ENCODE measurements around the gene SLC4A8. TPM values are rescaled to one million over a fixed set of nuclear protein-coding genes. Genes with fewer than 3 reads are reported as not detected.
A peak's percentile ranks its signal among the peaks of the same experiment; 100 is the strongest.
"Not testable (repeated sequence)": the region's sequence is repeated elsewhere in the genome, so short reads cannot be mapped to it uniquely, and the experiment has no call there.

Gene SLC4A8
- total RNA-seq, 1 donor from 2014 or later, result 2.3 TPM

DNA sequence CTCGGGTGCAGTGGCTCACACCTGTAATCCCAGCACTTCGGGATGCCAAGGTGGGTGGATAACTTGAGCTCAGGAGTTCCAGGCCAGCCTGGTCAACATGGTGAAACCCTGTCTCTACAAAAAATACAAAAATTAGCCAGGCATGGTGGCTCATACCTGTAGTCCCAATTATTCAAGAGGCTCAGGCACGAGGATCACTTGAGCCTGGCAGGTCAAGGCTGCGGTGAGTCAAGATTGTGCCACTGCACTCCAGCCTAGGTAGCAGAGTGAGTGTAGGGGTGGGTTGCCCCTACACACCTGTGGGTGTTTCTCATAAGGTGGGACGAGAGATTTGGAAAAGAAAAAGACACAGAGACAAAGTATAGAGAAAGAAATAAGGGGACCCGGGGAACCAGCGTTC is 29.4 kb downstream of the SLC4A8 start:
- H3K4me1 Mint-ChIP-seq; H3K27ac Mint-ChIP-seq; H3K36me3 Mint-ChIP-seq (ENCODE audit: low read depth); H3K4me3 Mint-ChIP-seq; intact Hi-C loops (cut with micrococcal nuclease); H3K9me3 Mint-ChIP-seq; DNase-seq; H3K27me3 Mint-ChIP-seq: not testable (repeated sequence)

DNA sequence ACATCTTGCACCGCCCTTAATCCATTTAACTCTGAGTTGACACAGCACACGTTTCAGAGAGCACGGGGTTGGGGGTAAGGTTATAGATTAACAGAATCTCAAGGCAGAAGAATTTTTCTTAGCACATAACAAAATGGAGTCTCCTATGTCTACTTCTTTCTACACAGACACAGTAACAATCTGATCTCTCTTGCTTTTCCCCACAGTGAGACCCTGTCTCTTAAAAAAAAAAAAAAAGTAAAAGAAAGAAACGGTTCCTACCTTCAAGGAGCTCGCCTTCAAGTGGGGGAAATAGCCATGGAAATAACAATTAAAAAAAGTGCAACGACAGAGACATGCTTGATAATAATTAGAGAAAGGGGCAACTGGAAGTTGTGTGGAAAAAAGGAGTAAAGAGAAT is 30.4 kb downstream of the SLC4A8 start:
- H3K4me3 Mint-ChIP-seq; DNase-seq; intact Hi-C loops (cut with micrococcal nuclease); H3K36me3 Mint-ChIP-seq (ENCODE audit: low read depth); H3K9me3 Mint-ChIP-seq; H3K4me1 Mint-ChIP-seq; H3K27me3 Mint-ChIP-seq; H3K27ac Mint-ChIP-seq: not testable (repeated sequence)

DNA sequence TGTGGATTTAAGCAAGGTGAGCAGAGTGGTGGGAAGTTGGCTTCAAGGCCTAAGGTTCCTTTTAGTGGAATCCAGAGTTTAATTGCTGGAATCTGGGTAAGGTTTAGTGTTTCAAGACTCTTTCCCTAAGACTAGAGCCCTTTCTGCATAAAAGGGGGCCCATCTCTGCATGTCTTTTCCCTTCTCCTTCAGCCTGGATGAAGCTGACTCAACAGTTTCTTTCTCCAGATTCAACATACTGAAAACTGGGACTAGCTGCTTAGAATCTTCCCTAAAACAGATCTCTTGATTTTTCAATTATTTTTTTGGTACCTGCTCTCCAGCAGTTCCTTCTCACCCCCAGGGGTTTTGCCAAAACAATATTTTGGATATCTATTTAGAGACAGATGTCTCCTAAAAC is 34.0 kb downstream of the SLC4A8 start:
- no peak for DNase-seq
- Mint-ChIP-seq H3K27ac (no peak overlapping the region), H3K36me3 (ENCODE audit: low read depth) (no peaks in the 10 kb centered on the region), H3K9me3 (no peaks in the 10 kb centered on the region), H3K27me3 (no peaks in the 10 kb centered on the region), H3K4me1 (no peaks in the 10 kb centered on the region), H3K4me3 (no peak overlapping the region)
- intact Hi-C loops (cut with micrococcal nuclease), result no loop called here

DNA sequence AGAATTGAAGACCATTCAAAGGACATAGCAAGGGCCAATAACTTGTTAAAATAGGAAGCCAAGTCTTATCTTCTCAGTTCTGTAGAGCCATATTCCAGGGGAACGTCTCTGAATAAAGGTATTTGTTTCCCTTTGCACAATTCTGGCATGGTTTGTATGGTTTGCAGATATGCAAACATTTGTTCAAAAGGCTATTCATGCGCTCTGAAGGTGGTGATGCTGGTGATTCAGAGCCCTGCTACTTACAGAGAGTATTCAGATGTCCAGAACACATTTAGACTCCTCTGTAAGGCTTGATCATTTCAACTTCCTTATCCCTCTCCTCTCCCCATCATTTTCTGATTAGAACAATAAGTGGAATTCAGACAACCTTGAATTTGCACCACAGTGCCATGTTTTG is 35.9 kb downstream of the SLC4A8 start:
- no peaks in the 10 kb centered on the region for H3K9me3 Mint-ChIP-seq

DNA sequence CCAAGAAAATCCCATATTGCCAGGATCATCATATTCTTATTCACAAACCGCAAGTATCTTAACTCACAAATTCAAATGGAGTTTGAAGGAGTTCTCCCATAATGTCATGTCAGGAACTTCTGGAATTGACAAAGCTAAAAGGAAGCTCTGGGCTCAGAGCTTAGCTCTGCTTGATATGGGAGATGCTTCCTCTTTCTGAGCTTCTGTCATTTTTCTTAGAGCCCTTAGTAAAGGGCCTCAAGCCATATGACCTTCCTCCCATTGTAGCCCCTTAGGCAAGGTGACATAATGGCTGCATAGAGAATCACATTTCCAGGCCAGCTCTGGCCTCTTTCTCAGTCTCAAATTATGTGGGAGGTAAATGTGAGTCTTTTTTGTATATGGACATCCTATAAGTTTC is 40.9 kb downstream of the SLC4A8 start:
- no peaks in the 10 kb centered on the region for H3K36me3 Mint-ChIP-seq (ENCODE audit: low read depth)
- no peaks in the 10 kb centered on the region for H3K4me1 Mint-ChIP-seq
- no peak for DNase-seq
- H3K27me3 Mint-ChIP-seq, result no peaks in the 10 kb centered on the region
- no peak overlapping the region for H3K27ac Mint-ChIP-seq
- no peaks in the 10 kb centered on the region for H3K9me3 Mint-ChIP-seq
- intact Hi-C loops (cut with micrococcal nuclease), result no loop called here
- no peak overlapping the region for H3K4me3 Mint-ChIP-seq

More for the DNA sequence above, 35.9 kb downstream of the SLC4A8 start:
- Mint-ChIP-seq H3K4me3 (no peak overlapping the region), H3K36me3 (ENCODE audit: low read depth) (no peaks in the 10 kb centered on the region), H3K27me3 (no peaks in the 10 kb centered on the region), H3K27ac (no peak overlapping the region), H3K4me1 (no peaks in the 10 kb centered on the region)
- intact Hi-C loops (cut with micrococcal nuclease), result no loop called here
- DNase-seq, result no peak

DNA sequence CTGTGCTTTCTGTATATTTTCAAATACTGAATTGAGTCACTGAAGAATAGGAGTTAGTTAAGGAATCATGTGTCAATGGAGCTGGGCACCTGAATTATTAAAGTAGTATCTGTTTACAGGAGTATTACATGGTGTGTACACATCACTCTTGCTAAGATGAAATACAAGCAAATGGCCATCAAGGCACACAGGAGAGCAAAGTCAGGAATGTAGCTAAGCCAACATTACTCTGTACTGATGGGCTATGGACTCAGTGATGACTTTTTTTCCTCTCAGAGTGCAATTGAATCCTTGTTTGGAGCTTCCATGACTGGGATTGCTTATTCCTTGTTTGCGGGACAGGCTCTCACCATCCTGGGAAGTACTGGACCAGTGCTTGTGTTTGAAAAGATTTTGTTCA is 45.5 kb downstream of the SLC4A8 start:
- H3K36me3 Mint-ChIP-seq (ENCODE audit: low read depth), result peaks cover 7% of the 10 kb centered on the region
- peaks cover 4% of the 10 kb centered on the region for H3K4me1 Mint-ChIP-seq
- no peaks in the 10 kb centered on the region for H3K27me3 Mint-ChIP-seq
- DNase-seq, result no peak
- intact Hi-C loops (cut with micrococcal nuclease), result no loop called here
- H3K27ac Mint-ChIP-seq, result no peak overlapping the region
- H3K9me3 Mint-ChIP-seq, result no peaks in the 10 kb centered on the region
- no peak overlapping the region for H3K4me3 Mint-ChIP-seq

DNA sequence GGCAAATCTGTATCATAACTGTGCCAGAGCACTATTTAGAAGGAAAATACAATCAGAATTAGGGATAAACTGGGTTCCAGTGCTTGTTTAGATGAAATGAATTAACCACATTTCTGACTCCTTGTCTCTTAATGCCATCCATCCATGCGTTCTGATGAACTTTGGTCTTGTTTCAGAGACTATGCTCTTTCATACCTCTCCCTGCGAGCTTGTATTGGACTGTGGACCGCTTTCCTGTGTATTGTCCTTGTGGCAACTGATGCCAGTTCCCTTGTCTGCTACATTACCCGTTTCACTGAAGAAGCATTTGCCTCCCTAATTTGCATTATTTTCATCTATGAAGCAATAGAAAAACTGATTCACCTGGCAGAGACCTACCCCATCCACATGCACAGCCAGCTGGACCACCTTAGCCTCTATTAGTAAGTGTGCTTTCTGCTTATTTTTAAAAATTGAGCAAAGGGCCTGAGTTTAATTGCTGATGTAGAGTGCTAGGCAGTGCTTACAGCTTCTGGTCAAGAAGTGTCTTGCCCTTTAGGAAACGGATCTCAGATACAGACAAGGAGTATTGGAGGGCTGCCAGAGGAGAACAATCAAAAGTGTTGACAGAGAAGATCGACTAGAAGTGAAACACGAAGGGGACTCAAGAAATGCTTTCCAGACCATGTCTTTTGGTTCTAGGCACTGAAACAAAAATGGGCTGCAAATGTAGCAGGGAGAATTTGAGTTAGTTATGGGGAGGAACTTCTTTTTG is 46.7 kb downstream of the SLC4A8 start:
- DNase-seq, result no peak

DNA sequence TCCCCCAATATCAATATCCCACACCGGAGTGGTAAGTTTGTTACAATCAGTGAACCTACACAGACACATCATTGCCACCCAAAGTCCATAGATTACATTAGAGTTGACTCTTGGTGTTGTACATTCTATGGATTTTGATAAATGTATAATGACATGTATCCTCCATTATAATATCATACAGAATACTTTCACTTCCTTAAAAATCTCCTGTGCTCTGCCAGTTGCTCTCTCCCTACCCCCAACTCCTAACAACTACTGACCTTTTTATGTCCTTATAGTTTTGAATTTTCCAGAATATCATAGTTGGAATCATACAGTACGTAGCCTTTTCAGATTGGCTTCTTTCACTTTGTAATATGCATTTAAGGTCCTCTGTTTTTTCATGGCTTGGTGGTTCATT is 48.4 kb downstream of the SLC4A8 start:
- H3K27ac Mint-ChIP-seq, result no peak overlapping the region
- no peak for DNase-seq
- no peak overlapping the region for H3K4me3 Mint-ChIP-seq
- H3K36me3 Mint-ChIP-seq (ENCODE audit: low read depth), result peaks cover 7% of the 10 kb centered on the region
- H3K4me1 Mint-ChIP-seq, result peaks cover 6% of the 10 kb centered on the region
- H3K9me3 Mint-ChIP-seq, result no peaks in the 10 kb centered on the region
- intact Hi-C loops (cut with micrococcal nuclease), result no loop called here
- H3K27me3 Mint-ChIP-seq, result no peaks in the 10 kb centered on the region

More for the DNA sequence above, 46.7 kb downstream of the SLC4A8 start:
- H3K27ac Mint-ChIP-seq, result no peak overlapping the region
- peaks cover 7% of the 10 kb centered on the region for H3K36me3 Mint-ChIP-seq (ENCODE audit: low read depth)
- H3K27me3 Mint-ChIP-seq, result no peaks in the 10 kb centered on the region
- H3K4me3 Mint-ChIP-seq, result no peak overlapping the region
- peaks cover 6% of the 10 kb centered on the region for H3K4me1 Mint-ChIP-seq
- intact Hi-C loops (cut with micrococcal nuclease), result no loop called here
- H3K9me3 Mint-ChIP-seq, result no peaks in the 10 kb centered on the region

DNA sequence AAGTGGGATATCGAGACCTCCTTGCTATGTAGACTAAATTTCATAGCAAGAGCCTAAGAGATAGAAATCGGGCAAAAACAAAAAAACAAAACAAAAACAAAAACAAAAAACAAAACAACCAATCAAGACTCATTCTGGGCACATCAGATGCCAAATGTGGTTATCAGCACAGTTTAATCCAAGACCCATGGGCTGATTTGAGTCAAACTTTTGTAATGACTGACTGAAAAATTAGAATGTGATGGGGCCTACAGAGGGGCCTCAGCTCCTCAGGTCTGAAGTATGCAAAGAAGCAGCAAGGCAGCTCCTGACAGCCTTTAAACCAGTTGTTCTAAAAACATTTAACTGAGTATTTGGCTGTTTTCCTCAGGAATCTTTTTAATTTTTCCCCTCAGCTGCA is 49.3 kb downstream of the SLC4A8 start:
- Mint-ChIP-seq H3K9me3 (no peaks in the 10 kb centered on the region), H3K4me1 (peaks cover 8% of the 10 kb centered on the region), H3K4me3 (no peak overlapping the region), H3K27ac (no peak overlapping the region), H3K27me3 (no peaks in the 10 kb centered on the region), H3K36me3 (ENCODE audit: low read depth) (peaks cover 7% of the 10 kb centered on the region)
- intact Hi-C loops (cut with micrococcal nuclease), result no loop called here
- DNase-seq, result no peak

DNA sequence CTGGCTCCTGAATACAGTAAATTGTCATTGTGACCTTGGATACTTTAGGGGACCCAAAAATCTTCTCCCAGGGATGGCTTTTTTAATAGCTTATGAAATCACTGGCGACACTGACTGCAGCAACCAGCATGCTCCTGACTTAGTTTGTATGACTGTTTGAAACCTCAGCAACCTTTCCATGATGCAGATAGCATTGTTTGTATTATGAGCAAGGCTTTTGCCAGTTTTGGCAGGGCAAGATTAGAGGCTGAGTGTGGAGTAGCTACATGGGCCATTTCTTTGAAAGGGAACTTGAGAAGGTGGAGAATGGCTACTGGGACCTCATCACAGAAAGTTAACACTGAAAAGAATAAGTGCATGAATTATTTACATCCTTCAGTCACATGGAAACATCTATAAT is 50.9 kb downstream of the SLC4A8 start:
- intact Hi-C loops (cut with micrococcal nuclease), result no loop called here

DNA sequence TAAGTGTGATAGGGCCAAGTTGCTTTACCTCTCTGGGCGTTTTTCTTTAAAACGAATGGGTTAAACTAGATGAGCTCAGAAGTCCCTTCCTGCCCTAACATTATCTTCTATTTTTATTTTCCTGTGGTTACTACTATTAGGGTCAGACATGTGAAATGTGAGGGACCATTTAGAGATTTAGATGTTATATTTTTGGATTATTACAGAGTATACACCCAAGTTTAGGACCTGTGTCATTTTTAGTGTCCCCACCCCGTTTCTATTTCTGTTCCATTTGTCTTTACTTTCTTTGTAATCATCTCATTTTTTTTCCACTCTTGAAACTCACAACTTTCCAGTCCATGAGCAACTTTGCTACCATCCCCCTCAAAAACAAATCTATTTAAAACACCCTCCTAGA is 56.3 kb downstream of the SLC4A8 start:
- H3K27ac Mint-ChIP-seq, result peak overlapping the region; percentile 22
- peaks cover 4% of the 10 kb centered on the region for H3K9me3 Mint-ChIP-seq
- H3K4me3 Mint-ChIP-seq, result peak overlapping the region; percentile 10
- H3K4me1 Mint-ChIP-seq, result peaks cover 43% of the 10 kb centered on the region
- H3K36me3 Mint-ChIP-seq (ENCODE audit: low read depth), result peaks cover 2% of the 10 kb centered on the region
- no peak for DNase-seq
- intact Hi-C loops (cut with micrococcal nuclease), result loop anchor here (5.0 kb wide), 1 partner anchor 51 kb away; no protein-coding TSS in a partner anchor
- no peaks in the 10 kb centered on the region for H3K27me3 Mint-ChIP-seq

More for the DNA sequence above, 50.9 kb downstream of the SLC4A8 start:
- no peak for DNase-seq
- Mint-ChIP-seq H3K27ac (no peak overlapping the region), H3K27me3 (no peaks in the 10 kb centered on the region), H3K4me3 (no peak overlapping the region), H3K4me1 (peaks cover 12% of the 10 kb centered on the region), H3K9me3 (no peaks in the 10 kb centered on the region), H3K36me3 (ENCODE audit: low read depth) (peaks cover 7% of the 10 kb centered on the region)

DNA sequence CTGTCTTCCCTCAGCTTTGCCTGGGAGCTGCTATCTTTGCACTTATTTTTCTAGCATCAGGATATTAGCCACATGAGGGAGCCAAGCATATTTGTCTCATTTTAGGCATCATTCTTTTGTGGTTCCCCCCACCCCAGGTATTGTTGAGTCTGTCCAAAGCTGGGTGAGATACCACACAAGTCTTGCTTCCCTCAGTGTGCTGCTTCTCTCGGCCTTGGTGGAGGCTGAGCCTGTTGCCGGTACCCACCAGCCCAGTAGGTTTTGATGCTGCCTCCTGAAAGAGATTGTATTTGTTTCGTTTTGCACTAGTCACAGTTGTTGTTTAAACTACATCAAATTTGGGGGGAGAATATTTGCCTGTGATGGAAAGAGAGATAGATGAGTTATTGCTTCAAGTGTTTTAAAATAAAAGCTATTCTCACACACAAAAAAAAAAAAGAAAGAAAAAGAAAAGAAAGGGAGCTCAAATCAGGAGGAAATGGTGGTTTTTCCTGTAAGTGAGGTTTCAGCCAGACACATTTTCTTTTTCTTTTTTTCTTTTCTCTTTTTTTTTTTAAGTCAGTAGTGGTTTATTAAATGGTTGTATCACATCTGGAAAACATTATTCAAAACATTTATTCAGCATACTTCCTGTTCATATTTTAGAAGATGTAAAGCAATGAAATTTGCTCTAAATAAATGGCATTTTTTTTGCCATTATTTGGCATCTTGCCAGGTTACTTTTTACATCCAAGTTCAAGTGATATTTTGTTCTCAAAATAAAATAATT is 58.5 kb downstream of the SLC4A8 start:
- peaks cover 4% of the 10 kb centered on the region for H3K9me3 Mint-ChIP-seq
- DNase-seq, result peak; percentile 82
- H3K27ac Mint-ChIP-seq, result peak overlapping the region; percentile 84
- H3K4me1 Mint-ChIP-seq, result peaks cover 43% of the 10 kb centered on the region
- peak overlapping the region; percentile 75 for H3K4me3 Mint-ChIP-seq
- intact Hi-C loops (cut with micrococcal nuclease), result loop anchor here (5.0 kb wide), 1 partner anchor 49 kb away; no protein-coding TSS in a partner anchor
- H3K36me3 Mint-ChIP-seq (ENCODE audit: low read depth), result peaks cover 2% of the 10 kb centered on the region
- no peaks in the 10 kb centered on the region for H3K27me3 Mint-ChIP-seq

DNA sequence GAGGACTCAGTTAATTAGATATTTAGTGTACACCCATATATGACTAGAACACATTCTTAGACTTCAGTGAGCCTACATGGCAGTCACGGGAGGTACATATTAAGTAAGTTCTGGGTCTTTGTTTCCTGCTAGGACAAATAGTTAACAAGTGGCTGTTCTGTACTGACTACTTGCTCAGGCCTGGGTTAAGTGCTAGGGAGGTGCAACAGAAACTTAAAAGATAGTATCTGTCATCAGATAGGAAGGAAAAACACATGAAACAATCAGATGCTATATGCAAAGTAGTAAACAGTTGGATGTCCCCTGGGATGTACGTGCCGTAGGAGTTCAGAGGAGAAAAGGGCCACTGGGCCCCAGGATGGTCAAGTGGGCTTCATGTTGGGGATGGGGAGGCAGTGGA is 59.5 kb downstream of the SLC4A8 start:
- peak overlapping the region; percentile 29 for H3K4me3 Mint-ChIP-seq
- peaks cover 4% of the 10 kb centered on the region for H3K9me3 Mint-ChIP-seq
- H3K4me1 Mint-ChIP-seq, result peaks cover 40% of the 10 kb centered on the region
- peak; percentile 63 for DNase-seq
- peaks cover 2% of the 10 kb centered on the region for H3K36me3 Mint-ChIP-seq (ENCODE audit: low read depth)
- H3K27me3 Mint-ChIP-seq, result no peaks in the 10 kb centered on the region
- H3K27ac Mint-ChIP-seq, result peak overlapping the region; percentile 85
- intact Hi-C loops (cut with micrococcal nuclease), result loop anchor here (5.0 kb wide), 1 partner anchor 48 kb away; no protein-coding TSS in a partner anchor

DNA sequence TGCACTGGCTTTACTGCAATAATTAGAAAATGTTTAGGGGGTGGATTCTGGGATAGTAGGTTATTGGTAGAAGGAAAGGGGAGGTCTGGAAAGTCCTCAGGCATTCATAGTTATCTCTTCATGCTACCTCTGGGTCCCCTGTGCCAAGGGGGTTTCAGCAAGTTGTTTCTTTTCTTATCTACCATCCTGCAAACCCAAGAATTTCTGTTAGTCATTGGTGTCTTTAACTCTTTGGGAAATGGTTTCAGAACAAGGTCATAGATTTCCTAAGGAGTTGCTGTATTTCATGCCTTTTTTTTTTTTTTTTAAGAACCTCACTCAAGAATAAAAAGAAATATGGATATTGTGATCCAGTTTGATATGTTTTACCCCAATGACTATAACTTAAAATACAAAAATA is 63.6 kb downstream of the SLC4A8 start:
- peaks cover 16% of the 10 kb centered on the region for H3K4me1 Mint-ChIP-seq
- H3K27ac Mint-ChIP-seq, result no peak overlapping the region
- no peak overlapping the region for H3K4me3 Mint-ChIP-seq
- H3K27me3 Mint-ChIP-seq, result no peaks in the 10 kb centered on the region
- intact Hi-C loops (cut with micrococcal nuclease), result no loop called here
- H3K36me3 Mint-ChIP-seq (ENCODE audit: low read depth), result peaks cover 2% of the 10 kb centered on the region
- no peak for DNase-seq
- peaks cover 4% of the 10 kb centered on the region for H3K9me3 Mint-ChIP-seq

All from activated CD4-positive, alpha-beta T cell treated with anti-CD3 and anti-CD28 coated beads, Interleukin-2, amount 10 ng/mL, durations not matched to agents 24 days and 14 days (primary cell).